SK-N-SH treated with all-trans-retinoic acid at 6 μM for 48 hours (cell line): Measurements from ENCODE around the gene B4GALNT3.

Experiments used
- ATAC-seq: fragments of 200-7000 bp; cut with Tn5 transposase; 3 replicates; pipeline ENCODE4 v1.9.1; 2020; ENCODE audit warnings: mild to moderate bottlenecking, moderate library complexity
- ARNTL ChIP-seq: fragments of 450-650 bp; formaldehyde crosslinking; IDR thresholded peaks from 2 replicates; pipeline ENCODE4 v1.5.0; 2020; ENCODE audit warnings: low read depth, mild to moderate bottlenecking, moderate library complexity, borderline replicate concordance
- BACH2 ChIP-seq: fragments of 250-450 bp; sonication (Bioruptor Pico); IDR thresholded peaks from 2 replicates; pipeline ENCODE4 v1.9.0; 2021; ENCODE audit warnings: mild to moderate bottlenecking, borderline replicate concordance
- CREB5 ChIP-seq: fragments of 250-450 bp; sonication (Bioruptor Pico); IDR thresholded peaks from 2 replicates; pipeline ENCODE4 v1.5.1; 2020; ENCODE audit warnings: low read depth, mild to moderate bottlenecking, moderate library complexity
- CSRNP3 ChIP-seq: fragments of 250-450 bp; sonication (Bioruptor Pico); IDR thresholded peaks from 2 replicates; pipeline ENCODE4 v1.5.1; 2021; ENCODE audit warnings: mild to moderate bottlenecking, moderate library complexity
- ESRRG ChIP-seq: fragments of 250-450 bp; sonication (Bioruptor Pico); IDR thresholded peaks from 2 replicates; pipeline ENCODE4 v1.6.1; 2021; ENCODE audit warnings: mild to moderate bottlenecking
- GLIS3 ChIP-seq: fragments of 250-450 bp; sonication (Bioruptor Pico); IDR thresholded peaks from 2 replicates; pipeline ENCODE4 v1.5.0; 2020; ENCODE audit warnings: mild to moderate bottlenecking, moderate library complexity
- ISL1 ChIP-seq: fragments of 250-450 bp; sonication (Bioruptor Pico); IDR thresholded peaks from 2 replicates; pipeline ENCODE4 v2.1.2; 2022; ENCODE audit warnings: mild to moderate bottlenecking, moderate library complexity
- PATZ1 ChIP-seq: fragments of 250-450 bp; sonication (Bioruptor Pico); IDR thresholded peaks from 2 replicates; pipeline ENCODE4 v1.8.0; 2020; ENCODE audit warnings: mild to moderate bottlenecking, moderate library complexity, borderline replicate concordance
- PPARA ChIP-seq: fragments of 250-450 bp; sonication (Bioruptor Pico); IDR thresholded peaks from 2 replicates; pipeline ENCODE4 v1.5.0; 2020; ENCODE audit warnings: mild to moderate bottlenecking, borderline replicate concordance
- RARB ChIP-seq: fragments of 250-450 bp; sonication (Bioruptor Pico); IDR thresholded peaks from 2 replicates; pipeline ENCODE4 v1.8.0; 2021; ENCODE audit warnings: mild to moderate bottlenecking, moderate library complexity
- SNAI2 ChIP-seq: fragments of 250-450 bp; sonication (Bioruptor Pico); IDR thresholded peaks from 2 replicates; pipeline ENCODE4 v1.5.0; 2020; ENCODE audit warnings: mild to moderate bottlenecking, moderate library complexity
- TCF4 ChIP-seq: fragments of 250-450 bp; sonication (Bioruptor Pico); IDR thresholded peaks from 2 replicates; pipeline ENCODE4 v1.8.0; 2021; ENCODE audit warnings: mild to moderate bottlenecking, moderate library complexity, borderline replicate concordance
- TOX ChIP-seq: fragments of 250-450 bp; sonication (Bioruptor Pico); IDR thresholded peaks from 2 replicates; pipeline ENCODE4 v1.8.0; 2021; ENCODE audit warnings: mild to moderate bottlenecking, moderate library complexity, borderline replicate concordance
- TSHZ2 ChIP-seq: fragments of 250-450 bp; sonication (Bioruptor Pico); IDR thresholded peaks from 2 replicates; pipeline ENCODE4 v1.5.0; 2020; ENCODE audit warnings: mild to moderate bottlenecking, moderate library complexity
- ZFP3 ChIP-seq: fragments of 250-450 bp; sonication (Bioruptor Pico); IDR thresholded peaks from 2 replicates; pipeline ENCODE4 v1.5.0; 2020; ENCODE audit warnings: mild to moderate bottlenecking, moderate library complexity
- ZFP30 ChIP-seq: fragments of 450-650 bp; formaldehyde crosslinking; IDR thresholded peaks from 2 replicates; pipeline ENCODE4 v1.5.0; 2022; ENCODE audit warnings: mild to moderate bottlenecking, moderate library complexity
- ZNF565 ChIP-seq: fragments of 450-650 bp; formaldehyde crosslinking; conservative IDR thresholded peaks from 2 replicates; pipeline ENCODE4 v1.5.0; 2020; ENCODE audit warnings: low read depth, mild to moderate bottlenecking, moderate library complexity
- ZNF70 ChIP-seq: fragments of 450-650 bp; formaldehyde crosslinking; IDR thresholded peaks from 2 replicates; pipeline ENCODE4 v1.5.0; 2020; ENCODE audit warnings: mild to moderate bottlenecking, moderate library complexity
- ZNF8 ChIP-seq: fragments of 450-650 bp; formaldehyde crosslinking; IDR thresholded peaks from 2 replicates; pipeline ENCODE4 v1.5.0; 2020; ENCODE audit warnings: mild to moderate bottlenecking, moderate library complexity

Gene B4GALNT3

GRCh38 chr12:505221-505620 is 45.5 kb downstream of the B4GALNT3 start:
- TF ChIP-seq ZNF565 (CRISPR knock-in tag) (no peak), PPARA (CRISPR knock-in tag) (no peak), SNAI2 (CRISPR knock-in tag) (no peak), TCF4 (CRISPR knock-in tag) (no peak), ARNTL (CRISPR knock-in tag) (no peak), ZNF70 (CRISPR knock-in tag) (no peak), CREB5 (CRISPR knock-in tag) (no peak), ZFP3 (CRISPR knock-in tag) (no peak), RARB (CRISPR knock-in tag) (no peak), PATZ1 (no peak), ZNF8 (CRISPR knock-in tag) (no peak), ISL1 (CRISPR knock-in tag) (no peak), ESRRG (CRISPR knock-in tag) (no peak)
- no peak for ATAC-seq

GRCh38 chr12:507391-507796 is 47.7 kb downstream of the B4GALNT3 start:
- TF ChIP-seq ISL1 (CRISPR knock-in tag) (no peak), TCF4 (CRISPR knock-in tag) (no peak), PATZ1 (no peak), SNAI2 (CRISPR knock-in tag) (no peak), CSRNP3 (CRISPR knock-in tag) (no peak), ZNF70 (CRISPR knock-in tag) (no peak), BACH2 (no peak), CREB5 (CRISPR knock-in tag) (no peak)
- no peak for ATAC-seq

GRCh38 chr12:508145-508544 is 48.4 kb downstream of the B4GALNT3 start:
- TF ChIP-seq ZNF70 (CRISPR knock-in tag) (no peak), ZFP3 (CRISPR knock-in tag) (no peak)
- no peak for ATAC-seq

- ATAC-seq = no peak
- TF ChIP-seq ZFP3 (CRISPR knock-in tag) (no peak), PATZ1 (no peak), TOX (CRISPR knock-in tag) (no peak), GLIS3 (CRISPR knock-in tag) (no peak), TSHZ2 (CRISPR knock-in tag) (no peak), CREB5 (CRISPR knock-in tag) (no peak), CSRNP3 (CRISPR knock-in tag) (no peak), ZFP30 (CRISPR knock-in tag) (no peak), RARB (CRISPR knock-in tag) (no peak), ISL1 (CRISPR knock-in tag) (no peak), TCF4 (CRISPR knock-in tag) (no peak), ZNF565 (CRISPR knock-in tag) (no peak)
Observed at GRCh38 chr12:508795-509194, 49.1 kb downstream of the B4GALNT3 start.
